ENCODE measurements around the gene MED13L. TPM values are rescaled to one million over a fixed set of nuclear protein-coding genes. Genes with fewer than 3 reads are reported as not detected.
"Not testable (repeated sequence)": the region's sequence is repeated elsewhere in the genome, so short reads cannot be mapped to it uniquely, and the experiment has no call there.

The MED13L gene
- total RNA-seq, 4 donors from 2014 or later, result 168 to 349 (median 246) TPM

GRCh38 chr12:116291218-116291617, 13.7 kb upstream of the MED13L start:
- intact Hi-C loops (cut with DNase I), result no loop called here
- H3K36me3 ChIP-seq, result no peaks in the 10 kb centered on the region
- no peaks in the 10 kb centered on the region for H3K27me3 ChIP-seq
- no peak for TF ChIP-seq CTCF (IDR thresholded peaks at IDR 0.05)
- TF ChIP-seq POLR2A (IDR thresholded peaks at IDR 0.05), result no peak
- H3K9me3 ChIP-seq, result no peaks in the 10 kb centered on the region
- peaks cover 16 to 19% of the 10 kb centered on the region in 2 donors for H3K4me1 ChIP-seq
- H3K27ac ChIP-seq, result no peak overlapping the region
- 90 to 93% methylated on average over 3 of the region's 3 CpGs for WGBS, 2 donors
- H3K4me3 ChIP-seq (replicated peaks in 1 of 3), result no peak overlapping the region
- DNase-seq, result no peak

GRCh38 chr12:116288735-116289134, 11.2 kb upstream of the MED13L start:
- intact Hi-C loops (cut with DNase I), result no loop called here
- 94 to 97% methylated on average over 3 of the region's 3 CpGs for WGBS, 2 donors

GRCh38 chr12:116287842-116288301, 10.4 kb upstream of the MED13L start:
- Histone ChIP-seq H3K9me3 (no peaks in the 10 kb centered on the region), H3K4me3 (replicated peaks in 1 of 3) (no peak overlapping the region), H3K4me1 (no peaks in the 10 kb centered on the region), H3K27ac (no peak overlapping the region), H3K36me3 (no peaks in the 10 kb centered on the region), H3K27me3 (no peaks in the 10 kb centered on the region)
- no peak for DNase-seq
- intact Hi-C loops (cut with DNase I), result no loop called here
- TF ChIP-seq CTCF (IDR thresholded peaks at IDR 0.05) (no peak), POLR2A (IDR thresholded peaks at IDR 0.05) (no peak)
- 81 to 94% methylated on average over 3 of the region's 3 CpGs for WGBS, 2 donors

More at GRCh38 chr12:116288735-116289134, 11.2 kb upstream of the MED13L start:
- Histone ChIP-seq H3K27ac (no peak overlapping the region), H3K36me3 (no peaks in the 10 kb centered on the region), H3K27me3 (no peaks in the 10 kb centered on the region), H3K4me1 (peaks cover 3 to 6% of the 10 kb centered on the region in 2 donors), H3K9me3 (no peaks in the 10 kb centered on the region), H3K4me3 (replicated peaks in 1 of 3) (no peak overlapping the region)
- no peak for TF ChIP-seq CTCF (IDR thresholded peaks at IDR 0.05)
- DNase-seq, result no peak

- H3K4me3 ChIP-seq (replicated peaks in 1 of 3), result no peak overlapping the region
- no peaks in the 10 kb centered on the region for H3K27me3 ChIP-seq
- no peak for DNase-seq
- H3K27ac ChIP-seq, result no peak overlapping the region
- no peaks in the 10 kb centered on the region for H3K4me1 ChIP-seq
- no peak for TF ChIP-seq POLR2A (IDR thresholded peaks at IDR 0.05)
- TF ChIP-seq CTCF (IDR thresholded peaks at IDR 0.05), result no peak
- intact Hi-C loops (cut with DNase I), result no loop called here
- no peaks in the 10 kb centered on the region for H3K9me3 ChIP-seq
- WGBS, 2 donors, result 79 to 87% methylated on average over 5 of the region's 5 CpGs
- no peaks in the 10 kb centered on the region for H3K36me3 ChIP-seq
Observed at GRCh38 chr12:116284396-116284795, 6.9 kb upstream of the MED13L start.

GRCh38 chr12:116283881-116284280, 6.4 kb upstream of the MED13L start:
- intact Hi-C loops (cut with DNase I); H3K4me3 ChIP-seq (replicated peaks in 1 of 3); DNase-seq; H3K36me3 ChIP-seq; H3K4me1 ChIP-seq; H3K9me3 ChIP-seq; H3K27ac ChIP-seq; H3K27me3 ChIP-seq: not testable (repeated sequence)
- 92 to 94% methylated on average over 8 of the region's 8 CpGs for WGBS, 2 donors

Measured in thyroid gland (tissue), 4 donors.